Measurements from ENCODE around the gene FBXL17. TPM values are rescaled to one million over a fixed set of nuclear protein-coding genes. Genes with fewer than 3 reads are reported as not detected.

The FBXL17 gene
- total and polyA plus RNA-seq, 2 donors (not counting 1 experiment from before 2014, with no cell fraction given), result 7.3 to 40.3 TPM

- ATAC-seq (ENCODE audit: low read depth) (no peak), DNase-seq (no peak)
- intact Hi-C loops (cut with micrococcal nuclease), result no loop called here
- POLR2A ChIA-PET, result interaction anchor here (0.7 kb wide), 1 partner anchor 1152 kb away, joined by 6 read pairs; no protein-coding TSS in a partner anchor
- Histone ChIP-seq H3K9ac (ENCODE audit: low read length) (no peak overlapping the region), H3K9me3 (ENCODE audit: control extremely low read depth in 1 of 3, control insufficient read depth in 2 of 3, insufficient read depth in 1 of 3, low read length in 2 of 3) (no peaks in the 10 kb centered on the region), H2AFZ (ENCODE audit: insufficient read depth, low read depth, low read length, poor library complexity, severe bottlenecking) (no peak overlapping the region), H3K4me2 (replicated peaks; ENCODE audit: low read depth, low read length, poor library complexity, severe bottlenecking) (no peak overlapping the region), H3K27me3 (replicated peaks in 1 of 4; ENCODE audit: control extremely low read depth in 1 of 4, control insufficient read depth in 3 of 4, insufficient read depth in 4 of 4, low read length in 3 of 4) (no peaks in the 10 kb centered on the region), H4K20me1 (ENCODE audit: control insufficient read depth, insufficient read depth, low read length, poor library complexity, severe bottlenecking) (no peaks in the 10 kb centered on the region), H3K79me2 (ENCODE audit: control insufficient read depth, insufficient read depth, low read length) (no peaks in the 10 kb centered on the region), H3K36me3 (replicated peaks in 1 of 2; ENCODE audit: control extremely low read depth in 1 of 2, control insufficient read depth in 1 of 2, extremely low read depth in 1 of 2, insufficient read depth in 2 of 2, low read length in 1 of 2) (no peaks in the 10 kb centered on the region), H3K27ac (ENCODE audit: low read length in 2 of 2) (no peak overlapping the region), H3K4me3 (ENCODE audit: control extremely low read depth in 1 of 5, extremely low read depth in 1 of 5, insufficient read depth in 1 of 5, low read depth in 2 of 5, low read length in 4 of 5) (no peak overlapping the region), H3K4me1 (ENCODE audit: control insufficient read depth in 2 of 2, insufficient read depth in 2 of 2, low read length in 2 of 2) (no peaks in the 10 kb centered on the region)
- Mint-ChIP-seq H3K27me3 (no peaks in the 10 kb centered on the region), H3K4me1 (peaks cover 2% of the 10 kb centered on the region), H3K27ac (no peak overlapping the region), H3K4me3 (no peak overlapping the region), H3K9me3 (ENCODE audit: insufficient read depth) (no peaks in the 10 kb centered on the region)
- CTCF ChIA-PET, result interaction anchor here (0.9 to 1.2 kb wide), 2 partner anchors 50 to 377 kb away, joined by 3 to 5 read pairs; no protein-coding TSS in a partner anchor
- no CpG with 5 or more reads among the region's 2 CpGs for WGBS (ENCODE audit: insufficient coverage)
- TF ChIP-seq CTCF (IDR thresholded peaks at IDR 0.05) (no peak), EZH2 (IDR thresholded peaks at IDR 0.05; ENCODE audit: borderline replicate concordance, insufficient read depth, low read depth, low read length, poor library complexity, severe bottlenecking) (no peak)
These were observed 86.1 kb downstream of the FBXL17 start for GRCh38 chr5:108295578-108296368.

GRCh38 chr5:108280960-108281569 lies 100.8 kb downstream of the FBXL17 start:
- no peaks in the 10 kb centered on the region for H3K27me3 ChIP-seq (replicated peaks in 1 of 4; ENCODE audit: control extremely low read depth in 1 of 4, control insufficient read depth in 3 of 4, insufficient read depth in 4 of 4, low read length in 3 of 4)
- H3K36me3 ChIP-seq (replicated peaks in 1 of 2; ENCODE audit: control extremely low read depth in 1 of 2, control insufficient read depth in 1 of 2, extremely low read depth in 1 of 2, insufficient read depth in 2 of 2, low read length in 1 of 2), result no peaks in the 10 kb centered on the region
- CTCF ChIA-PET, result interaction anchor here (1.3 kb wide), 1 partner anchor 20 kb away, joined by 3 read pairs; no protein-coding TSS in a partner anchor
- peaks cover 25% of the 10 kb centered on the region for H3K79me2 ChIP-seq (ENCODE audit: control insufficient read depth, insufficient read depth, low read length)
- H3K9ac ChIP-seq (ENCODE audit: low read length), result no peak overlapping the region
- H4K20me1 ChIP-seq (ENCODE audit: control insufficient read depth, insufficient read depth, low read length, poor library complexity, severe bottlenecking), result no peaks in the 10 kb centered on the region
- DNase-seq (no peak), ATAC-seq (ENCODE audit: low read depth) (no peak)
- H3K4me2 ChIP-seq (replicated peaks; ENCODE audit: low read depth, low read length, poor library complexity, severe bottlenecking), result no peak overlapping the region
- no peaks in the 10 kb centered on the region for H3K27me3 Mint-ChIP-seq
- TF ChIP-seq EZH2 (IDR thresholded peaks at IDR 0.05; ENCODE audit: borderline replicate concordance, insufficient read depth, low read depth, low read length, poor library complexity, severe bottlenecking) (no peak), CTCF (IDR thresholded peaks at IDR 0.05) (no peak)
- peaks cover 0 to 12% (median 1%) of the 10 kb centered on the region in 3 donors for H3K9me3 ChIP-seq (ENCODE audit: control extremely low read depth in 1 of 3, control insufficient read depth in 2 of 3, insufficient read depth in 1 of 3, low read length in 2 of 3)
- POLR2A ChIA-PET, result no interaction called here
- H3K27ac ChIP-seq (ENCODE audit: low read length in 2 of 2), result no peak overlapping the region
- H3K27ac Mint-ChIP-seq, result no peak overlapping the region
- H3K9me3 Mint-ChIP-seq (ENCODE audit: insufficient read depth), result peaks cover 10% of the 10 kb centered on the region
- H2AFZ ChIP-seq (ENCODE audit: insufficient read depth, low read depth, low read length, poor library complexity, severe bottlenecking), result no peak overlapping the region
- no peak overlapping the region for H3K4me3 ChIP-seq (ENCODE audit: control extremely low read depth in 1 of 5, extremely low read depth in 1 of 5, insufficient read depth in 1 of 5, low read depth in 2 of 5, low read length in 4 of 5)
- H3K4me3 Mint-ChIP-seq, result no peak overlapping the region
- H3K4me1 Mint-ChIP-seq, result peaks cover 8% of the 10 kb centered on the region
- intact Hi-C loops (cut with micrococcal nuclease), result no loop called here
- H3K4me1 ChIP-seq (ENCODE audit: control insufficient read depth in 2 of 2, insufficient read depth in 2 of 2, low read length in 2 of 2), result no peaks in the 10 kb centered on the region
